Activated naive CD4-positive, alpha-beta T cell treated with anti-CD3 and anti-CD28 coated beads, Interleukin-2, amount 50 U/mL, for 24 hours (primary cell): ENCODE results near the gene PRKACA.

Source experiments
- H3K27ac Mint-ChIP-seq: one replicate; pipeline ENCODE4 v1.8.0; 2021; ENCODE audit warnings: mild to moderate bottlenecking, mixed read lengths
- H3K27me3 Mint-ChIP-seq: one replicate; pipeline ENCODE4 v1.8.0; 2021; ENCODE audit warnings: mixed read lengths
- H3K36me3 Mint-ChIP-seq: one replicate; pipeline ENCODE4 v1.8.0; 2021; ENCODE audit warnings: mixed read lengths
- H3K4me1 Mint-ChIP-seq: one replicate; pipeline ENCODE4 v1.8.0; 2021; ENCODE audit warnings: mixed read lengths
- H3K4me3 Mint-ChIP-seq: one replicate; pipeline ENCODE4 v1.8.0; 2021; ENCODE audit warnings: mild to moderate bottlenecking, mixed read lengths
- H3K9me3 Mint-ChIP-seq: one replicate; pipeline ENCODE4 v1.8.0; 2021; ENCODE audit warnings: mixed read lengths

Gene PRKACA

DNA sequence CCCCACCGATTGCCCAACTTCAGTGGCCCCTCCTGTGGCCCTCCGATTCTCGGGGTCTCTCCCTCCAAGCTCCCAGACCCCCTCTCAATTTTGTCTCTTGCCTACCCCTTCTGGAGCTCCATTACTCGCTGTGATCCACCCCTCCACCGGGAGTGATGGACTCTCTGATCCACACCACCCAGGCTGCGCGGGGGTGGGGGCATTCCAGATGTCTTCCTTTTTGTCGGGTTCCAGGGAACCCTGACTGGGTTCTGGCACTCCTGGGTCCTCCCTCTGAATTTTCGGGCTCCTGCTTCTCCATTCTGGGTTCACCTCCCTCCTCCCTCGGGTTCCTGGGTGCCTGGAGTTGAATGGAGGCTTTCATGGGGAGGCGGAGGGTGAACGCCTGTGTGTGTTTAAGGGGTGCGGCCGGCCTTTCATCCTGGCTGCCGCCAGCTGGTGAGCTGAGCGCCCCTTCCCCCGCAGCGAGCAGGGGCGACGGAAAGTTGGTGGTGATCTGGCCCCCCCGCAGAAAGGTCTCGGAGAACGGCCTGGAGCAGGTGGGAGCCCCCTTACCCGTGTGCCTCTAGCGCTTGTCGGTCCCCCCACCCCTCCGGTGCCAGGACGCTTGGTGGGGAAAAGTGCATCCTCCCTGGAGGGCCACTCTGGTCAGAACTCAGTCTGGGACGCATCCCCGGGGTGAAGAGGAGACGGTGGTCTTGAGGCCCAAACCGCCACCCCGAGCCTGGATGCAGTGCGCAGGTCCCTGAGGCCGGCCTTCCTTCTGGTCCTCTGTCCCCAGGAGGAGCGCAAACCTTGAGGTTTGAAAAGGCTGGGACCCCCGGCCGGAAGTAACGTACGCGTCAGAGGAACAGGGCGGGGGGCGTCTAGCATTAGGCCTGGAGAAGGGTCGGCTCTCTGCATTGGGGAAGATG is 43.4 kb downstream of the PRKACA start:
- H3K9me3 Mint-ChIP-seq, result no peaks in the 10 kb centered on the region
- no peaks in the 10 kb centered on the region for H3K36me3 Mint-ChIP-seq
- H3K27me3 Mint-ChIP-seq, result no peaks in the 10 kb centered on the region
- peaks cover 14% of the 10 kb centered on the region for H3K4me1 Mint-ChIP-seq
- peak overlapping the region; percentile 95 for H3K4me3 Mint-ChIP-seq
- peak overlapping the region; percentile 84 for H3K27ac Mint-ChIP-seq

DNA sequence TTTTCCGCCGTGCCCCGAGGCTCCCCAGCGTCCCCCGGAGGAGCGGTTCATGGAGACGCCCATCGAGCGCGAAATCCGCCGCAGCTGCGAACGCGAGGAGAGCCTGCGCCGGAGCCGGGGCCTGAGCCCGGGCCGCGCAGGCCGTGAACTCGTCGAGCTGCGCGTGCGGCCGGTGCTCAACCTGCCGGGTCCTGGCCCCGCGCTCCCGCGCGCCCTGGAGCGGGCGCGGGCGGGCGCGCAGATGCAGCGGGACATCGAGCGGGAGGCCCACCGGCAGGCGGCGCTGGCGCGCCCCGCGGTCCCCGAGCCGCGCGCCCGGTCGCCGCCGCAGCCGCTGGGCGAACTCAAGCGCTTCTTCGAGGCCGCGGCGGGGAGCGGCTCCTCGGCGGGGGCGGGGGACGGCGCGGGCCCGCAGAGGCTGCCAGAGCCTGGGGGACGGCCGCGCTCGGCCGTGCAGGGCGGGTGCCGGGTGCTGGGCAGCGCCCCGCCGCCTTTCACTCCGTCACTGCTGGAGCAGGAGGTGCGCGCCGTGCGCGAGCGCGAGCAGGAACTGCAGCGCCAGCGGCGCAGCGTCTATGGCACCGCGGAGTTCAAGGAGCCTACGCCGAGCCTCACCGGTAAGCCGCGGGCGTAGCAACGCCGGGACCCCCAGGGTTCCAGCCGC is 44.2 kb downstream of the PRKACA start:
- peaks cover 14% of the 10 kb centered on the region for H3K4me1 Mint-ChIP-seq
- peak overlapping the region; percentile 84 for H3K27ac Mint-ChIP-seq
- H3K4me3 Mint-ChIP-seq, result peak overlapping the region; percentile 95
- H3K36me3 Mint-ChIP-seq, result no peaks in the 10 kb centered on the region
- H3K9me3 Mint-ChIP-seq, result no peaks in the 10 kb centered on the region
- H3K27me3 Mint-ChIP-seq, result no peaks in the 10 kb centered on the region

DNA sequence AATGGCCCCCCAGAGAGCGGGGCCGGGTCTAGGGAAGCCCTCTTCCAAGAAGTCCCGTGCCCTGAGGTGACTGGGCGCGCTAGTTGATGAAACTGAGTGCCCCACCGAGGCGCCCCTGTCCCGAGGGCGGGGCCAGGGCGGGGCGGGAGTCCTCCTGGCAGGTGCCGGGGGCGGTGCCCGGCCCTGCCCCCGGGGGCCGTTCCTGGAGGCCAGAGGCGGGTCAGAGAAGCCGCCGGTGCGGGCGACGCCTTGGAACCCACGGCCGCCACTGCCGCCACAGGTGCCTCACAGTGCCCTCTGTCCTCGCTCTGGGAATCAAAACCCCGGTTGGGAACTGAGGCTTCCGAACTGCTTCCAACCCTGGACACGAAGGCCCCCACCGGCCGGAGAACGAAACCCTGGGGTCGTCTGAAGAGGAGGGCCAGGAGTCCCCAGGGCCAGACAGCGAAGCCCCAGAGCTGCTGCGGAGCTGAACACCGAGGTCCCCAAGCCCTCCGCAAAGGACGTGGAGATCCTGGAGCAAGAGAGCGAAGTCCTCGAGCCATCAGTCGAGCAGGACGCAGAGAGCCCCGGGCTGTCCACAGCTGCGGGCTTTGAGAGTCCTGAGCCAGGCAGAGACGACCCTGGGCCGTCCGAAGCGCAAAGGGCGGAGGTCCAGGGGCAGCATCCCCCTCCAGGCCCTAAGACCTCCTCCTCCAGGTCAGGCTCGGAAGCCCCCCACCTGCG is 44.9 kb downstream of the PRKACA start, which contains the start of gene MISP3:
Gene MISP3 (plus strand): TSS at position 252 of the 726 bp plus-strand sequence. CDS start 524 bp downstream, outside the sequence.
- H3K4me1 Mint-ChIP-seq, result peaks cover 14% of the 10 kb centered on the region
- H3K4me3 Mint-ChIP-seq, result peak within 1 kb of the TSS; percentile 95
- H3K36me3 Mint-ChIP-seq, result no peaks in the 10 kb centered on the region
- H3K27me3 Mint-ChIP-seq, result no peaks in the 10 kb centered on the region
- H3K9me3 Mint-ChIP-seq, result no peaks in the 10 kb centered on the region
- no peak within 1 kb of the TSS for H3K27ac Mint-ChIP-seq

DNA sequence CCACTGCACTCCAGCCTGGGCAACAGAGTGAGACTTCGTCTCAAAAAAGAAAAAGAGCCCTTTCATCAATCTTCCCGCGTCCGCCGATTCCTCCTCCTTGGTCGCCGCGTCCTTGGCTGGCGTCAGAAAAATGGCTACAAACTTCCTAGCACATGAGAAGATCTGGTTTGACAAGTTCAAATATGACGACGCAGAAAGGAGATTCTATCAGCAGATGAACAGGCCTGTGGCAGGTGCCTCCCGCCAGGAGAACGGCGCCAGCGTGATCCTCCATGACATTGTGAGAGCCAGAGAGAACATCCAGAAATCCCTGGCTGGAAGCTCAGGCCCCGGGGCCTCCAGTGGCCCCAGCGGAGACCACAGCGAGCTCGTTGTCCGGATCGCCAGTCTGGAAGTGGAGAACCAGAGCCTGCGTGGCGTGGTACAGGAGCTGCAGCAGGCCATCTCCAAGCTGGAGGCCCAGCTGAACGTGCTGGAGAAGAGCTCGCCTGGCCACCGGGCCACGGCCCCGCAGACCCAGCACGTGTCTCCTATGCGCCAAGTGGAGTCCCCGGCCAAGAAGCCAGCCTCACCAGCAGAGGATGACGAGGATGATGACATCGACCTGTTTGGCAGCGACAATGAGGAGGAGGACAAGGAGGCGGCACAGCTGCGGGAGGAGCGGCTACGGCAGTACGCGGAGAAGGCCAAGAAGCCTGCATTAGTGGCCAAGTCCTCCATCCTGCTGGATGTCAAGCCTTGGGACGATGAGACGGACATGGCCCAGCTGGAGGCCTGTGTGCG is 47.1 kb downstream of the PRKACA start:
- no peaks in the 10 kb centered on the region for H3K9me3 Mint-ChIP-seq
- no peaks in the 10 kb centered on the region for H3K27me3 Mint-ChIP-seq
- H3K36me3 Mint-ChIP-seq, result no peaks in the 10 kb centered on the region
- peak overlapping the region; percentile 68 for H3K27ac Mint-ChIP-seq
- H3K4me3 Mint-ChIP-seq, result peak overlapping the region; percentile 60
- peaks cover 14% of the 10 kb centered on the region for H3K4me1 Mint-ChIP-seq

DNA sequence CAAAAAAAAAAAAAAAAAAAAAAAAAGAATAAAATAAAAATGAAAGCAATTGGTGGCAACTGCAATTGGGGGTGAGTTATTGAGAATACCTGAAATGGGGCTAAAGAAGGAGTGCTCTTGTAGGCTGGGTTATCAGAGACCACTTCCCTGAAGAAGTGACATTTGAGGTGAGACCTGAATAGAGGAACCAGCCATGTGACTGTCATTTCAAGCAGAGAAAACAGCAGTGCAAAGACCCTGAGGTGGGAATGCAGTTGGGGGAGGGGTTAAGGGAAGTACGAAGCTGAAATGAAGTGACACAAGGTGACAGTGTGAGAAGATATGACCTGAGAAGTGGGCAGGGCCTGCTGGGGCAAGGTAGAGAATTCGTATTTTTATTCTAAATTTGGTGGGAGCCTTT is 51.4 kb downstream of the PRKACA start:
- Mint-ChIP-seq H3K36me3 (no peaks in the 10 kb centered on the region), H3K4me3 (no peak overlapping the region), H3K9me3 (no peaks in the 10 kb centered on the region), H3K27ac (no peak overlapping the region), H3K27me3 (peaks cover 1% of the 10 kb centered on the region), H3K4me1 (no peaks in the 10 kb centered on the region)

DNA sequence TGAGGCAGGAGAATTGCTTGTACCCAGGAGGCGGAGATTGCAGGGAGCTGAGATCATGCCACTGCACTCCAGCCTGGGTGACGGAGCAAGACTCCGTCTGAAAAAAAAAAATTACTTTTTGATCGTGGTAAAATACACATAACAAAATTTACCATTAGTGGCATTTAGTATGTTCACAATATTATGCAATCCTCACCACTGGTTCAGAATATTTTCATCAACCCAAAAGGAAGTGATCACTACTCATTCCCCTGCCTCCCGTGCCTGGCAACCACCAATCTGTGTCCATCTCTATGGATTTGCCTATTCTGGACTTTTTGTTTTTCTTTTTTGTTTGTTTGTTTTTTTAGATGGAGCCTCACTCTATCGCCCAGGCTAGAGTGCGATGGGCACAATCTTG is 54.5 kb downstream of the PRKACA start:
- Mint-ChIP-seq H3K9me3 (no peaks in the 10 kb centered on the region), H3K27me3 (peaks cover 17% of the 10 kb centered on the region), H3K27ac (no peak overlapping the region), H3K36me3 (no peaks in the 10 kb centered on the region), H3K4me1 (peaks cover 13% of the 10 kb centered on the region), H3K4me3 (no peak overlapping the region)

DNA sequence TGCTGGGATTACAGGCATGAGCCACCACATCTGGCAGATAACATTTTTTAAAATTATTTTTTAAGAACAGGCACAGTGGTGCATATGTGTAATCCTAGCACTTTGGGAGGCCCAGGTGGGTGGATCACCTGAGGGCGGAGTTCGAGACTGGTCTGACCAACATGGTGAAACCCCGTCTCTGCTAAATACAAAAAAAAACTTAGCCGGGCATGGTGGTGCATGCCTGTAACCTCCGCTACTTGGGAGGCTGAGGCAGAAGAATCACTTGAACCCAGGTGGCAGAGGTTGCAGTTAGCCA is 55.1 kb downstream of the PRKACA start:
- Mint-ChIP-seq H3K4me3 (no peak overlapping the region), H3K9me3 (no peaks in the 10 kb centered on the region), H3K36me3 (no peaks in the 10 kb centered on the region), H3K4me1 (peaks cover 18% of the 10 kb centered on the region), H3K27ac (no peak overlapping the region), H3K27me3 (peaks cover 23% of the 10 kb centered on the region)

DNA sequence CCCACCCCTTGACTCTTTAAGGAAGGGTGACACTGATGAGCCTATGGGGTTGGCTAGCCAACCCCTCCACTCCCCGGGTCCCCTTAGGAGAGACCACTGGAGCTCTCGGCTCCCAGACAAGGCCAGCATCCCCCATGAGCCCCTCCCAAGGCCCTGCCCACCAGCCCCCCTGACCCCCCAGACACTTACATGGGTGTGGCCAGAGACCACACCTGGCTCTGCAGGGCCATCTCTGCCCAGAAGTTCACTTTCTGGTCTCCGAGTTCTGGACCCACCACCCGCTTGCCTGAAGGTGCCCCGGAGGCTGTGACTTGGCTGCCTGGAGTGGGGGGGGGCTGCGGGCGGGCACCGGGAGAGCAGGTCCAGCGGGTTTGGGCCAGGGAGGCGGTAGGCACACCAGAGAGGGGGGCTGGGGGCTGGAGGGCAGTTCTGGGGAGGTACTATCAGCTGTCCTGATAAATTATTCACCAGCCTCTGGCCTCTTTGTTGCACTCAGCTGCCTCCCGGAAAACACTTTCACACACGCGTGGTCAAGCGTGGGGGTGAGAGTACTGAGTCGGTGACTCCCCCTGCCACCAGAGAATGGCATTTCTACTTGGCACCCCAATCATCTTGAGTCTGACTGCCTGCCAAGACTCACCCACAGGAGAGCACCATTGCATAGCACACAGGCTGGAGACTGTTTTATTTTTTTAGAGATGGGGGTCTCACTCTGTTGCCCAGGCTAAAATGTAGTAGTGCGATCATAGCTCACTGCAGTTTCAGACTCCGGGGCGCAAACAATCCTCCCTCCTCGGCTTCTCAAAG is 55.6 kb downstream of the PRKACA start, which contains the start of gene PALM3:
Gene PALM3 (minus strand): TSS at position 326 of the 807 bp plus-strand sequence. CDS start 96 bp downstream, at position 230.
- Mint-ChIP-seq H3K4me1 (peaks cover 18% of the 10 kb centered on the region), H3K27ac (no peak within 1 kb of the TSS), H3K4me3 (no peak within 1 kb of the TSS), H3K36me3 (no peaks in the 10 kb centered on the region), H3K9me3 (no peaks in the 10 kb centered on the region), H3K27me3 (peaks cover 23% of the 10 kb centered on the region)

DNA sequence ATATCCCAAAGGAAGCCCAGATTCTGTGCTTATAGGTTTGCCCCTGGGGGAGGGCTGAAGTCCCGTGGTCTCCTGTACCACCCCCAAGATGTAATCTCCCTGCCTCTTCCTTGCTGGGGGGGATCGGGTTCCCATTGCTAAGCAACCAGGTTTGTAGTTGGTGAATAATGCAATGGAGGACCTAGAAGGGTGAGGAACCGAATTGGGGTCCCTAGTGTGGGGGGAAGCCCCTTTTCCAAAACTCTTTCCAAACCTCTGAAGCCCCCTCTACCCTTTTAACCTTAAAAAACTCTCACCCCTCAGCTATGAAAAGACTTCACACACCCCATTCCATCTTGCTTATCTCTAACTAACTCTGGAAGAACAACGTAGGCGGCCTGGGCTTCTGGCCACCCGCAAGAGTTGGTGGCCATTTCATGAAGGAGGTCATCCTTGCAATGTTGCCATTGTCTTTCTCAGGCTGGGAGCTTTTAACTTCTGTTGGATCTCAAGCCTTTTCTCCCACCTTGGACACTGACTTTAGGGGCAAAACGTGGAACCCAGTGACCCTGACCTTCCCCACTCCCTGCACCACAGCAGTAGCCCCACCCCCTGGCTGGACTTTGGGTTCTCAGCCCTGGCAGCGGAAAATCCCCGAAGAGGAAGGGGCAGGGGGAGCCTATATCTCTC is 56.3 kb downstream of the PRKACA start:
- Mint-ChIP-seq H3K36me3 (no peaks in the 10 kb centered on the region), H3K27me3 (peaks cover 23% of the 10 kb centered on the region), H3K27ac (no peak overlapping the region), H3K4me3 (no peak overlapping the region), H3K4me1 (peaks cover 18% of the 10 kb centered on the region), H3K9me3 (no peaks in the 10 kb centered on the region)

DNA sequence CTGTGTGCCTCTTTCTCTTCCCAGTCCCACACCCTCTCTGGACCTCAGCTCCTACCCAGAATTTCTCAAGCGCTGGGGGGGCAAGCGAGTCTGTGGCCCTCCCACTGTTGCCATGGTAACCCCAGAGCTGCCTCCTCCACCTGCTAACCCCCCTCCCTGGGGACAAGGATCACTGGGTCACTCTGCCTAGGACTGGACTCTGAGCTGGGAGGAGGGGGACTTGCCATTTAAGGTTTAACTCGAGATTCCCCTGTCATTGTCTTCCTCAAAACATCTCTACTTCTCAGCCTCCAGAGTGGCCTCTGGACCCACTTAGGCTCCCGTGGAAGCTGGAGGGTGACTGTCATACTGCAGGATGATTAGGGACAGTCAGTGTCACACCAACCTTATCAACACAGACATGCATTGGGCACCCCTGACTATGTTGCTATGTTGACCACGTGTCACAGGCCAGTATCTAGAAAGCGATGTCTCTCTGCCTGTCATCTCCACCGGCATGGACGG is 57.9 kb downstream of the PRKACA start:
- Mint-ChIP-seq H3K4me1 (peaks cover 18% of the 10 kb centered on the region), H3K36me3 (no peaks in the 10 kb centered on the region), H3K4me3 (no peak overlapping the region), H3K27me3 (peaks cover 23% of the 10 kb centered on the region), H3K9me3 (no peaks in the 10 kb centered on the region), H3K27ac (peak overlapping the region; percentile 33)

DNA sequence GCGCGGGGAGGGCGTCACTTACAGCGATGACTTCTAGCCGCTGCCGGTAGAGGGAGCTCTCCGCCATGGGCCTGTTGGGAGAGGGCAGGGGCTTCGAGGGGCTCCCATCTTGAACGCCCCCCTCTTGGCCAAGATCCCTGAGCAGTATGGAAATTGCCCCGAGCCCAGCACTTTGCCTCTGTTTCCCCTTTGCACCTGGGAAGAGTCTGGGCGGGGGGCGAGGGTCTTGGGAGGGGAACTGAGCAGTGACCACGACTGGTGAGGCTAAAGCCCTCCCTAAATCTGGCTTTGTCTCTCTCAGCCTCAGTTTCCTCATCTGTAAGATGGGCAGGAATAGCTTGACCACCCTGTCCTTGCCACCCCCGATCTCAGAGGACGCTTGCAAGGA is 58.5 kb downstream of the PRKACA start:
- H3K9me3 Mint-ChIP-seq, result no peaks in the 10 kb centered on the region

DNA sequence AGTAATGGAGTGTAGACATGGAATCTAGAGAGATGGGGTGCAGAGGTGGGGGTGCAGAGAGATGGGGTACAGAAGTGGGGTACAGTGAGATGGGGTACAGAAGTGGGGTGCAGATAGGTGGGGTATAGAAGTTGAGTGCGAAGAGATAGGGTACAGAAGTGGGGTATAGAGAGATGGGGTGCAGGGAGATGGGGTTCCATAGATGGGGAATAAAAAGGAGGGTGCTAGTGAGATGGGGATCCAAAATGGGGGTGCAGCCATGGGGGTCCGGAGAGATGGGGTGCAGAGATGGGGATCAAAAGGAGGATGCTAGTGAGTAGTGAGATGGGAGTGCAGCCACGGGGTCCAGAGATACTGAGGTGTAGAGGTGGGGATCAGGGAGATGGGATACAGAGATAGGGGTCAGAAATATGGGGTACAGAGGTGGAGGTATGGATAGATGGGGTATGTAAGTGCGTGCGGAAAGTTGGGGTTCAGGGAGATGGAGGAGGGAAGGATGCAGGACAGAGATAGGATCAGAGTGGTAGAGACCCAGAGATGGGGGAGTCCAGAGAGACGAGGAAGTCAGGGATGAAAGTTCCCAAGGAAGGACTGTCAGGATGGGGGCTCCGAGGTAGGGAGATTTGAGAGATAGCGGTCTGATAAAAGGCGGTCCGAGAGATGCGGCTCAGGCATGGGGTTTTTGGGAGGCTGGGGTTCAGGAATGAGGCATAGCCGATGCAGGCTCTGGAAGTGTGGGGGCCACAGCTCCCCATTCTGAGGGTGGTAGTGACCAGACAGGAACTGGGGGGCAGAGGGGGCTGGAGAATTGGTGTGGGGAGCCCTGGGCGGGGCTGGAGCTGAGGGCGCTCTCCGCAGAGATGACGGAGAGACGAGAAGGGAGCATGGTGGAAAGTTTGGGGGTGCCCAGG is 59.1 kb downstream of the PRKACA start:
- no peak overlapping the region for H3K27ac Mint-ChIP-seq
- H3K27me3 Mint-ChIP-seq, result peaks cover 23% of the 10 kb centered on the region
- H3K36me3 Mint-ChIP-seq, result peaks cover 3% of the 10 kb centered on the region
- H3K9me3 Mint-ChIP-seq, result no peaks in the 10 kb centered on the region
- peak overlapping the region; percentile 51 for H3K4me3 Mint-ChIP-seq
- H3K4me1 Mint-ChIP-seq, result peaks cover 22% of the 10 kb centered on the region

More for the DNA sequence above, 58.5 kb downstream of the PRKACA start:
- H3K4me1 Mint-ChIP-seq, result peaks cover 18% of the 10 kb centered on the region
- H3K36me3 Mint-ChIP-seq, result peaks cover under 1% of the 10 kb centered on the region
- no peak overlapping the region for H3K27ac Mint-ChIP-seq
- peaks cover 23% of the 10 kb centered on the region for H3K27me3 Mint-ChIP-seq
- H3K4me3 Mint-ChIP-seq, result peak overlapping the region; percentile 51

DNA sequence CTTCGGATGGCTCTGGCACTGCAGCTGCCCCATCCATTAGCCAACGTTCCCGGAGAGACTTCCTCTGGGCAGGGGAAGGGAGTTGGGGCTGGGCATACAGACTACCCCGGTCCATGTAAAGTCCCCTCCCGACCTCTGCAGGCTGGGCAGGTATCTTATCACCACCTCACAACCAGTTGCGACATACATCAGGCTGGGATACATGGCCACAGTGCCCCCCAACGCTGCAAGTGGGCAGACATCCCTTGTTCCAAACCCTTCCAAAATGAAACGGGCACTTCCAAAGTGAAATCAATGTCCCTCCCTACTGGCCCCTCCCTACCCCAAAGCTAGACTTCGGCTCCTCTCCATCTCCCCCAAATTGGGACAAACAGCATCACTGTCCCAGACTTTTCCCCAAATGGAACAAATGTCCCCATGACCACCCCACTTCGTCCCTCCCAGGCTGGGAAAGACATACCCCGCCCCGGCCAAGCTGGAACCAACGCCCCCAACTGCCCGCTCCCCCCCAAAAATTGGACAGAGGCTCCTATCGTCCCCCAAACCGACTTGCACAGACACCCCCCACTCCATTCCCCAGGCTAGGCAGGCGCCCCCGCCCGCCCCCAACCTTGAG is 60.7 kb downstream of the PRKACA start:
- Mint-ChIP-seq H3K36me3 (peaks cover 8% of the 10 kb centered on the region), H3K4me1 (peaks cover 22% of the 10 kb centered on the region), H3K9me3 (no peaks in the 10 kb centered on the region), H3K27ac (peak overlapping the region; percentile 41), H3K4me3 (peak overlapping the region; percentile 49), H3K27me3 (peaks cover 23% of the 10 kb centered on the region)
